ENCODE data around the gene NTN1. TPM values are rescaled to one million over a fixed set of nuclear protein-coding genes. Genes with fewer than 3 reads are reported as not detected.

The NTN1 gene
- total RNA-seq, 1 donor from 2014 or later = 0.45 TPM

GRCh38 chr17:9270921-9271320, 249.6 kb downstream of the NTN1 start:
- peaks cover 8% of the 10 kb centered on the region for H3K4me1 ChIP-seq
- H3K4me3 ChIP-seq = no peak overlapping the region
- Mint-ChIP-seq H3K9me3 (no peaks in the 10 kb centered on the region), H3K4me1 (peaks cover 17% of the 10 kb centered on the region), H3K4me3 (no peak overlapping the region), H3K27ac (no peak overlapping the region), H3K27me3 (ENCODE audit: insufficient read depth, low read depth) (peaks cover 3% of the 10 kb centered on the region), H3K36me3 (no peaks in the 10 kb centered on the region)
- no peak overlapping the region for H3K9ac ChIP-seq
- H3F3A ChIP-seq (ENCODE audit: low read depth) = no peaks in the 10 kb centered on the region
- H3K27me3 ChIP-seq = no peaks in the 10 kb centered on the region
- no peak overlapping the region for H3K27ac ChIP-seq
- no peak for DNase-seq (ENCODE audit: low spot score)
- H3K79me2 ChIP-seq (ENCODE audit: low read depth) = no peaks in the 10 kb centered on the region
- no peaks in the 10 kb centered on the region for H3K36me3 ChIP-seq
- no peaks in the 10 kb centered on the region for H3K9me3 ChIP-seq (ENCODE audit: low read depth)
- no peaks in the 10 kb centered on the region for H4K20me1 ChIP-seq (ENCODE audit: low read depth)
- no peak overlapping the region for H2AFZ ChIP-seq (replicated peaks)
- no peak overlapping the region for H3K4me2 ChIP-seq
- no peak for TF ChIP-seq CTCF (IDR thresholded peaks at IDR 0.05)
- TF ChIP-seq EZH2 (IDR thresholded peaks at IDR 0.05) = no peak
- no peak for TF ChIP-seq EZH2phosphoT487 (IDR thresholded peaks at IDR 0.05)

- no peaks in the 10 kb centered on the region for H3K36me3 Mint-ChIP-seq
- H3K9me3 Mint-ChIP-seq = no peaks in the 10 kb centered on the region
- no peak overlapping the region for H3K4me2 ChIP-seq
- peak overlapping the region; percentile 53 for H3K27ac Mint-ChIP-seq
- H3K9me3 ChIP-seq (ENCODE audit: low read depth) = no peaks in the 10 kb centered on the region
- H3K36me3 ChIP-seq = no peaks in the 10 kb centered on the region
- H3K4me1 Mint-ChIP-seq = peaks cover 17% of the 10 kb centered on the region
- H3K4me3 Mint-ChIP-seq = no peak overlapping the region
- H3K27ac ChIP-seq = no peak overlapping the region
- H3K27me3 Mint-ChIP-seq (ENCODE audit: insufficient read depth, low read depth) = peaks cover 3% of the 10 kb centered on the region
- H4K20me1 ChIP-seq (ENCODE audit: low read depth) = no peaks in the 10 kb centered on the region
- H3F3A ChIP-seq (ENCODE audit: low read depth) = no peaks in the 10 kb centered on the region
- TF ChIP-seq EZH2phosphoT487 (IDR thresholded peaks at IDR 0.05) = no peak
- TF ChIP-seq CTCF (IDR thresholded peaks at IDR 0.05) = no peak
- peaks cover 8% of the 10 kb centered on the region for H3K4me1 ChIP-seq
- H2AFZ ChIP-seq (replicated peaks) = no peak overlapping the region
- H3K79me2 ChIP-seq (ENCODE audit: low read depth) = no peaks in the 10 kb centered on the region
- no peak overlapping the region for H3K4me3 ChIP-seq
- DNase-seq (ENCODE audit: low spot score) = no peak
- H3K9ac ChIP-seq = no peak overlapping the region
- no peaks in the 10 kb centered on the region for H3K27me3 ChIP-seq
Measured at GRCh38 chr17:9271989-9272388, 250.7 kb downstream of the NTN1 start.

GRCh38 chr17:9272501-9273200, 251.3 kb downstream of the NTN1 start:
- no peak for DNase-seq (ENCODE audit: low spot score)
- H3K36me3 Mint-ChIP-seq = no peaks in the 10 kb centered on the region
- TF ChIP-seq CTCF (IDR thresholded peaks at IDR 0.05) = peak; percentile 11
- TF ChIP-seq EZH2phosphoT487 (IDR thresholded peaks at IDR 0.05) = no peak
- H3F3A ChIP-seq (ENCODE audit: low read depth) = no peaks in the 10 kb centered on the region
- no peak overlapping the region for H3K4me3 ChIP-seq
- H3K4me2 ChIP-seq = no peak overlapping the region
- no peak overlapping the region for H3K4me3 Mint-ChIP-seq
- no peaks in the 10 kb centered on the region for H4K20me1 ChIP-seq (ENCODE audit: low read depth)
- H3K4me1 ChIP-seq = peaks cover 8% of the 10 kb centered on the region
- H3K9me3 ChIP-seq (ENCODE audit: low read depth) = no peaks in the 10 kb centered on the region
- no peak overlapping the region for H3K9ac ChIP-seq
- peaks cover 3% of the 10 kb centered on the region for H3K27me3 Mint-ChIP-seq (ENCODE audit: insufficient read depth, low read depth)
- no peaks in the 10 kb centered on the region for H3K79me2 ChIP-seq (ENCODE audit: low read depth)
- H3K9me3 Mint-ChIP-seq = no peaks in the 10 kb centered on the region
- H3K27ac ChIP-seq = no peak overlapping the region
- peaks cover 17% of the 10 kb centered on the region for H3K4me1 Mint-ChIP-seq
- H3K27me3 ChIP-seq = no peaks in the 10 kb centered on the region
- no peak overlapping the region for H2AFZ ChIP-seq (replicated peaks)
- no peak overlapping the region for H3K27ac Mint-ChIP-seq
- H3K36me3 ChIP-seq = no peaks in the 10 kb centered on the region
